ENCODE measurements around the gene FAM32A.

The FAM32A gene

GRCh38 chr19:16185123-16185767 is at the start of gene FAM32A:
TSS of gene FAM32A (plus strand) at chr19:16185410. CDS start at chr19:16185443, 33 bp downstream.
- peak; percentile 99 for DNase-seq

GRCh38 chr19:16135430-16136127 is 49.6 kb upstream of the FAM32A start:
- no peak for DNase-seq

- DNase-seq = no peak
Measured at GRCh38 chr19:16136185-16136999, 48.8 kb upstream of the FAM32A start.

GRCh38 chr19:16139752-16140151 is 45.5 kb upstream of the FAM32A start:
- no peak for DNase-seq

- no peak for DNase-seq
Measured at GRCh38 chr19:16141043-16141442, 44.2 kb upstream of the FAM32A start.

GRCh38 chr19:16142032-16142580 is 43.1 kb upstream of the FAM32A start:
- DNase-seq = no peak

GRCh38 chr19:16143399-16144215 is 41.6 kb upstream of the FAM32A start, which contains the start of gene HSH2D:
TSS of gene HSH2D (plus strand) at chr19:16143685. CDS start at chr19:16148751, 5,066 bp downstream.
- peak; percentile 79 to 83 for DNase-seq

- no peak for DNase-seq
Measured at GRCh38 chr19:16144216-16144581, 41.0 kb upstream of the FAM32A start.

- DNase-seq = no peak
Measured at GRCh38 chr19:16146112-16146511, 39.1 kb upstream of the FAM32A start.

- DNase-seq = no peak
Measured at GRCh38 chr19:16148443-16149229, 36.6 kb upstream of the FAM32A start.

- DNase-seq = no peak
Measured at GRCh38 chr19:16153582-16154336, 31.5 kb upstream of the FAM32A start.

GRCh38 chr19:16154557-16154956 is 30.7 kb upstream of the FAM32A start:
- no peak for DNase-seq

- no peak for DNase-seq
Measured at GRCh38 chr19:16155128-16155527, 30.1 kb upstream of the FAM32A start.

GRCh38 chr19:16156904-16157303 is 28.3 kb upstream of the FAM32A start:
- DNase-seq = no peak

GRCh38 chr19:16157601-16158000 is 27.6 kb upstream of the FAM32A start:
- DNase-seq = no peak

- DNase-seq = no peak
Measured at GRCh38 chr19:16159655-16160054, 25.6 kb upstream of the FAM32A start.

- no peak for DNase-seq
Measured at GRCh38 chr19:16160445-16160942, 24.7 kb upstream of the FAM32A start.

- DNase-seq = peak; percentile 72 to 78
Measured at GRCh38 chr19:16160943-16161560, 24.2 kb upstream of the FAM32A start.

GRCh38 chr19:16161840-16162239 is 23.4 kb upstream of the FAM32A start:
- peak; percentile 54 to 57 for DNase-seq

Data from activated T-cell treated with anti-CD3 and anti-CD28 coated beads, Interleukin-2, amount 50 U/mL, for 48 hours (primary cell).